Loucy (cell line): Measurements from ENCODE around the gene NUDT16.

ENCODE experiments used
- EZH2phosphoT487 ChIP-seq: fragments of 200-600 bp; IDR thresholded peaks from 2 replicates; pipeline ENCODE4 v1.6.1; 2018; ENCODE audit warnings: antibody characterized with exemption, mild to moderate bottlenecking, moderate library complexity, borderline replicate concordance
- TF ChIP-seq, protein P1 (sequence below): fragments of 200-600 bp; sonication (generic); conservative IDR thresholded peaks from 2 replicates; pipeline ENCODE4 v1.5.1; 2014; ENCODE audit warnings: mild to moderate bottlenecking, antibody characterized with exemption, low read length

DNA sequence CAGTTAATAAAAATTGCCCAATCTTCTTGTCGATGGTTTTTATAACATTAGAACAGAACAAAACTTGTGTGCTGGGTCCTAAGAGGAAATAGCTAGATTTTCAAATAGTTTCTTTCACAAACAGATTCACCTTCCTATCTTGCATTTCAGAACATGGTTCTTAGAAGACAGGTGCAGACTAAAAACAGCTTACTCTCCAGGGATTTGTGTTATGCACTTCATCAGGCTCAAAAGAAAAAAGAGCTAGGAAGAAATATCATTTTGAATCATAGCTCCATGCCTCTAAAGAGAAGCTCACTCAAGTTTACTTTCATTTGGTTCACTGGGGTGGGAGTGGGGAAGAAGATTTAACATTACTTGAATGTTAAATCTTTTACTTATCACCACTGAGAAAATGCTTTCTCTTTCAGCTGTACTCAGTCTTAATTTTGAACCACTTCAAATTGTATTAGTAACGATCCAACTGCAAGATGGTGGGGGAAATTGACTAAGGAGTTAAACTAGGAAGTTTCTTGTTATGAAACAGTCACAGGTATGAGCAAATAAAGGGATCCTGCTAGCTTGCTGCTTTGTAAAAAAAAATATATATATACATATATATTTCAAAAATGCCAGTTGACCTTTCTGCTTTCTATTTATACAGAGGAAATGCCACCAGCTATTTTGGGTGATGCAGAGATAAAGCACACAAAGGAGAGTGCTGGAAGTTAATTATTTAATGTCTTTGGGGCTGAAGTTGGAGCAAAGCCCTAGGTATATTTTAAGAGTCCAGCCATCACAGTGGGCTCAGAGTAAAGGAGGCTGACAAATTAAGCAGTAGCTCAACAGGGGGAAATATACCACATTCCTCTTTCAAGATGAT lies 28.3 kb upstream of the NUDT16 start:
- TF ChIP-seq, protein P1, sequence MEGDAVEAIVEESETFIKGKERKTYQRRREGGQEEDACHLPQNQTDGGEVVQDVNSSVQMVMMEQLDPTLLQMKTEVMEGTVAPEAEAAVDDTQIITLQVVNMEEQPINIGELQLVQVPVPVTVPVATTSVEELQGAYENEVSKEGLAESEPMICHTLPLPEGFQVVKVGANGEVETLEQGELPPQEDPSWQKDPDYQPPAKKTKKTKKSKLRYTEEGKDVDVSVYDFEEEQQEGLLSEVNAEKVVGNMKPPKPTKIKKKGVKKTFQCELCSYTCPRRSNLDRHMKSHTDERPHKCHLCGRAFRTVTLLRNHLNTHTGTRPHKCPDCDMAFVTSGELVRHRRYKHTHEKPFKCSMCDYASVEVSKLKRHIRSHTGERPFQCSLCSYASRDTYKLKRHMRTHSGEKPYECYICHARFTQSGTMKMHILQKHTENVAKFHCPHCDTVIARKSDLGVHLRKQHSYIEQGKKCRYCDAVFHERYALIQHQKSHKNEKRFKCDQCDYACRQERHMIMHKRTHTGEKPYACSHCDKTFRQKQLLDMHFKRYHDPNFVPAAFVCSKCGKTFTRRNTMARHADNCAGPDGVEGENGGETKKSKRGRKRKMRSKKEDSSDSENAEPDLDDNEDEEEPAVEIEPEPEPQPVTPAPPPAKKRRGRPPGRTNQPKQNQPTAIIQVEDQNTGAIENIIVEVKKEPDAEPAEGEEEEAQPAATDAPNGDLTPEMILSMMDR, result no peak
- no peak for TF ChIP-seq EZH2phosphoT487
